Measurements from ENCODE around the gene PHACTR2. TPM values are rescaled to one million over a fixed set of nuclear protein-coding genes. Genes with fewer than 3 reads are reported as not detected.
"Not testable (repeated sequence)": the region's sequence is repeated elsewhere in the genome, so short reads cannot be mapped to it uniquely, and the experiment has no call there.

PHACTR2 gene
- total and polyA plus RNA-seq, 2 of the 13 experiments (the other 11 are each of a cell fraction or from before 2014, with no cell fraction given): 11.3 to 28.2 TPM

DNA sequence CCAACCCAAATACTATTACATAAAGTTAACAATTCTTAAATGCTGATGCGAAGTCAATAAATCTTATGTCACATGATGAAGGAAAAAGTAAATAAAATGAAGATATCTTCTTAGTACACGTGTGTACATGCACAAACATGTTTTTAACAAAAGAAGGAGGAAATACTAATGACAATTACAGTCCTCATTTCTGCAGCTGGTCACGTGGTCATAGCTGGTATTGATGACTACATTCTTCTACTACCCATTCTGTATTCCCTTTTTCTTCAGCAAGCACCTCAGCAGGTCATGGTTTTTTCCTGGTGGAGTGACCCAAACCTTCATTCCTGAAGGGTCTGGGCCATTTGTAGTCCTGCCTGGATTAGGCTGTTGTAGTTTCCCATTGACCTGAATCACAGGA lies 191.0 kb downstream of the PHACTR2 start:
- DNase-seq (ENCODE audit: low spot score); H3K9me3 ChIP-seq (ENCODE audit: low read length); H3K36me3 ChIP-seq (replicated peaks in 1 of 2; ENCODE audit: control insufficient read depth in 1 of 2, insufficient read depth in 2 of 2, low read length in 2 of 2); POLR2A ChIA-PET; H3K4me2 ChIP-seq (ENCODE audit: low read depth, low read length); H3K9ac ChIP-seq (ENCODE audit: insufficient read depth, low read depth, low read length); H3K27me3 ChIP-seq (ENCODE audit: control insufficient read depth in 1 of 2, insufficient read depth in 2 of 2, low read length in 2 of 2); H3K4me1 ChIP-seq (ENCODE audit: insufficient read depth, low read length); ATAC-seq; H3K4me3 ChIP-seq (replicated peaks in 1 of 3; ENCODE audit: insufficient read depth in 1 of 3, low read depth in 2 of 3, low read length in 3 of 3); intact Hi-C loops (cut with micrococcal nuclease; ENCODE audit: unreplicated experiment); in situ Hi-C loops (cut with HindIII; ENCODE audit: extremely low pct_ligation_motif_present, low pct_unique_long_range_greater_than_20kb); CTCF ChIA-PET (ENCODE audit: low intra/inter-chr PET ratio, low total read pairs); H2AFZ ChIP-seq (ENCODE audit: low read length); H3K79me2 ChIP-seq (ENCODE audit: insufficient read depth, low read length); FAIRE-seq; BruUV-seq (replicated peaks); H3K27ac ChIP-seq (ENCODE audit: extremely low read length, insufficient read depth, low read length); H4K20me1 ChIP-seq (ENCODE audit: insufficient read depth, low read length): not testable (repeated sequence)
- peak; percentile 61; the same call in 1 of the 2 replicates for TF ChIP-seq RAD51 (IDR thresholded peaks at IDR 0.05; ENCODE audit: borderline replicate concordance)
- TF ChIP-seq, protein P1, sequence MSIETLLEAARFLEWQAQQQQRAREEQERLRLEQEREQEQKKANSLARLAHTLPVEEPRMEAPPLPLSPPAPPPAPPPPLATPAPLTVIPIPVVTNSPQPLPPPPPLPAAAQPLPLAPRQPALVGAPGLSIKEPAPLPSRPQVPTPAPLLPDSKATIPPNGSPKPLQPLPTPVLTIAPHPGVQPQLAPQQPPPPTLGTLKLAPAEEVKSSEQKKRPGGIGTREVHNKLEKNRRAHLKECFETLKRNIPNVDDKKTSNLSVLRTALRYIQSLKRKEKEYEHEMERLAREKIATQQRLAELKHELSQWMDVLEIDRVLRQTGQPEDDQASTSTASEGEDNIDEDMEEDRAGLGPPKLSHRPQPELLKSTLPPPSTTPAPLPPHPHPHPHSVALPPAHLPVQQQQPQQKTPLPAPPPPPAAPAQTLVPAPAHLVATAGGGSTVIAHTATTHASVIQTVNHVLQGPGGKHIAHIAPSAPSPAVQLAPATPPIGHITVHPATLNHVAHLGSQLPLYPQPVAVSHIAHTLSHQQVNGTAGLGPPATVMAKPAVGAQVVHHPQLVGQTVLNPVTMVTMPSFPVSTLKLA (IDR thresholded peaks at IDR 0.05): peak; percentile 21; the same call in 1 of the 2 replicates
- WGBS (ENCODE audit: low lambda C conversion rate): 33% methylated on average over 3 of the region's 3 CpGs

DNA sequence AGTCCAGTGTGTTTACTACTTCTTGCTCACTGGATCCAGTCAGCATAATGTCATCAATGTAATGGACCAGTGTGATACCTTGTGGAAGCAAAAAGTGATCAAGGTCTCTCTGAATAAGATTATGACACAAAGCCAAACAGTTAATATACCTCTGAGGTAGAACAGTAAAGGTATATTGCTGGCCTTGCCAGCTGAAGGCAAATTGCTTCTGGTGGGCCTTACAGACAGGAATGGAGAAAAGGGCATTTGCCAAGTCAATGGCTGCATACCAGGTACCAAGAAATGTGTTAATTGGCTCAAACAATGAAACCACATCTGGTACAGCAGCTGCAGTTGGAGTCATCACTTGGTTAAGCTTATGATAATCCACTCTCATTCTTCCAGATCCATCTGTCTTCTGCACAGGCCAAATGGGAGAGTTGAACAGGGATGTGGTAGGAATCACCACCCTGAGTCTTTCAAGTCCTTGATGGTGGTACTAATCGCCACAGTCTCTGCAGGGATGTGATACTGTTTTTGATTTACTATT lies 193.5 kb downstream of the PHACTR2 start:
- H4K20me1 ChIP-seq (ENCODE audit: insufficient read depth, low read length); H3K27ac ChIP-seq (ENCODE audit: extremely low read length, insufficient read depth, low read length); H3K9me3 ChIP-seq (ENCODE audit: low read length); H3K79me2 ChIP-seq (ENCODE audit: insufficient read depth, low read length); H2AFZ ChIP-seq (ENCODE audit: low read length); DNase-seq (ENCODE audit: low spot score); intact Hi-C loops (cut with micrococcal nuclease; ENCODE audit: unreplicated experiment); ATAC-seq; H3K4me1 ChIP-seq (ENCODE audit: insufficient read depth, low read length); BruUV-seq (replicated peaks); in situ Hi-C loops (cut with HindIII; ENCODE audit: extremely low pct_ligation_motif_present, low pct_unique_long_range_greater_than_20kb); POLR2A ChIA-PET; H3K36me3 ChIP-seq (replicated peaks in 1 of 2; ENCODE audit: control insufficient read depth in 1 of 2, insufficient read depth in 2 of 2, low read length in 2 of 2); H3K4me3 ChIP-seq (replicated peaks in 1 of 3; ENCODE audit: insufficient read depth in 1 of 3, low read depth in 2 of 3, low read length in 3 of 3); H3K27me3 ChIP-seq (ENCODE audit: control insufficient read depth in 1 of 2, insufficient read depth in 2 of 2, low read length in 2 of 2); FAIRE-seq; CTCF ChIA-PET (ENCODE audit: low intra/inter-chr PET ratio, low total read pairs); H3K9ac ChIP-seq (ENCODE audit: insufficient read depth, low read depth, low read length): not testable (repeated sequence)
- H3K4me2 ChIP-seq (ENCODE audit: low read depth, low read length): peak overlapping the region; percentile 24; the same call in 1 of the 2 replicates
- 9% methylated on average over 1 of the region's 1 CpG for WGBS (ENCODE audit: low lambda C conversion rate)

Measured in HepG2 (cell line).